SU-DHL-6 (cell line): ENCODE data around the gene INO80.

Source experiments
- CTCF ChIP-seq: fragments of 200-600 bp; sonication (generic); IDR thresholded peaks from one replicate; pipeline ENCODE4 v1.5.1; 2017; ENCODE audit warnings: antibody characterized with exemption, mild to moderate bottlenecking, low read length, moderate library complexity; ENCODE audit not compliant: insufficient read depth, poor library complexity, severe bottlenecking
- EZH2phosphoT487 ChIP-seq: fragments of 200-600 bp; sonication (generic), shearing (Covaris generic); conservative IDR thresholded peaks from 2 replicates; pipeline ENCODE4 v1.6.1; 2018; ENCODE audit warnings: mild to moderate bottlenecking, antibody characterized with exemption, low read length, moderate library complexity, mixed read lengths

- no peak for TF ChIP-seq CTCF
- TF ChIP-seq EZH2phosphoT487 = no peak
Measured at GRCh38 chr15:41154412-41154811, 38.3 kb upstream of the INO80 start.
